Measurements from ENCODE around the gene ADARB2. TPM values are rescaled to one million over a fixed set of nuclear protein-coding genes. Genes with fewer than 3 reads are reported as not detected.

ADARB2 gene
- total RNA-seq, 1 donor from 2014 or later, result not detected

- DNase-seq, result no peak
Measured at GRCh38 chr10:1684991-1685390, 52.3 kb downstream of the ADARB2 start.

- DNase-seq, result no peak
Measured at GRCh38 chr10:1683649-1684048, 53.7 kb downstream of the ADARB2 start.

GRCh38 chr10:1679821-1680650 lies 57.3 kb downstream of the ADARB2 start:
- no peak for DNase-seq

- DNase-seq, result no peak
Measured at GRCh38 chr10:1678084-1678483, 59.2 kb downstream of the ADARB2 start.

GRCh38 chr10:1677307-1677939 lies 59.9 kb downstream of the ADARB2 start:
- no peak for DNase-seq

- no peak for DNase-seq
Measured at GRCh38 chr10:1674501-1674900, 62.8 kb downstream of the ADARB2 start.

GRCh38 chr10:1673568-1674345 lies 63.6 kb downstream of the ADARB2 start:
- DNase-seq, result no peak

GRCh38 chr10:1672001-1672781 lies 65.1 kb downstream of the ADARB2 start:
- no peak for DNase-seq

- no peak for DNase-seq
Measured at GRCh38 chr10:1671366-1672000, 65.8 kb downstream of the ADARB2 start.

GRCh38 chr10:1670541-1671365 lies 66.6 kb downstream of the ADARB2 start:
- no peak for DNase-seq

GRCh38 chr10:1669433-1669832 lies 67.9 kb downstream of the ADARB2 start:
- no peak for DNase-seq

- DNase-seq, result no peak
Measured at GRCh38 chr10:1668399-1668798, 68.9 kb downstream of the ADARB2 start.

GRCh38 chr10:1667392-1667791 lies 69.9 kb downstream of the ADARB2 start:
- DNase-seq, result no peak

- no peak for DNase-seq
Measured at GRCh38 chr10:1666147-1666546, 71.2 kb downstream of the ADARB2 start.

GRCh38 chr10:1665681-1666080 lies 71.6 kb downstream of the ADARB2 start:
- DNase-seq, result no peak

- DNase-seq, result no peak
Measured at GRCh38 chr10:1665021-1665661, 72.2 kb downstream of the ADARB2 start.

- DNase-seq, result no peak
Measured at GRCh38 chr10:1664333-1664964, 72.9 kb downstream of the ADARB2 start.

- DNase-seq, result no peak
Measured at GRCh38 chr10:1663226-1663625, 74.1 kb downstream of the ADARB2 start.

GRCh38 chr10:1662438-1663025 lies 74.8 kb downstream of the ADARB2 start:
- DNase-seq, result no peak

Data from dermis blood vessel endothelial cell (primary cell).